HEK293 (cell line): ENCODE measurements around the gene EREG.

Experiments used
- CTCF ChIA-PET: fragments of 350-600 bp; formaldehyde crosslinking; extraction: SDS; loops from one replicate; lab custom pipeline; 2021; ENCODE audit warnings: antibody characterized with exemption; lab: Yijun Ruan, JAX
- POLR2A ChIA-PET: fragments of 300-600 bp; formaldehyde crosslinking; extraction: SDS; loops from one replicate; lab custom pipeline; 2020; ENCODE audit warnings: antibody characterized with exemption, inconsistent platforms; lab: Yijun Ruan, JAX
- H3K27ac ChIP-seq: fragments of 200-500 bp; sonication (Bioruptor generic); 2 replicates; pipeline ENCODE4 v1.5.1; 2014; ENCODE audit warnings: low read depth, low read length, control low read depth, inconsistent platforms; ENCODE audit errors: extremely low read depth
- H3K36me3 ChIP-seq, 2 experiments: fragments of 200-500 bp in 1 of 2; sonication (Bioruptor generic) in 1 of 2; 1 replicate in 1 of 2; 2 replicates in 1 of 2; pipeline ENCODE4 v1.5.1; 2014 to 2017; ENCODE audit warnings: inconsistent platforms in 2 of 2, low read length in 2 of 2; ENCODE audit not compliant: control insufficient read depth in 2 of 2, insufficient read depth in 1 of 2
- H3K4me1 ChIP-seq: fragments of 200-500 bp; sonication (Bioruptor generic); 2 replicates; pipeline ENCODE4 v1.5.1; 2014; ENCODE audit warnings: mild to moderate bottlenecking, low read length, inconsistent platforms; ENCODE audit not compliant: control insufficient read depth, insufficient read depth
- H3K4me3 ChIP-seq: 2 replicates; pipeline ENCODE4 v1.5.1; 2011; ENCODE audit warnings: low read depth, mild to moderate bottlenecking, control low read depth, low read length, moderate library complexity
- H3K9me3 ChIP-seq: fragments of 200-500 bp; sonication (Bioruptor generic); 2 replicates; pipeline ENCODE4 v1.5.1; 2014; ENCODE audit warnings: low read depth, low read length, inconsistent platforms; ENCODE audit not compliant: control insufficient read depth, insufficient read depth
- HOXD13 ChIP-seq: sonication (generic); formaldehyde crosslinking; IDR thresholded peaks from 2 replicates; pipeline ENCODE4 v1.8.0; 2022; ENCODE audit warnings: missing genetic modification reagents, borderline replicate concordance
- MEIS1 ChIP-seq: sonication (generic); formaldehyde crosslinking; IDR thresholded peaks from 2 replicates; pipeline ENCODE4 v1.8.1; 2022; ENCODE audit warnings: missing genetic modification reagents, mild to moderate bottlenecking, borderline replicate concordance
- OVOL3 ChIP-seq: fragments of 450-650 bp; formaldehyde crosslinking; IDR thresholded peaks from 2 replicates; pipeline ENCODE4 v1.5.1; 2016; ENCODE audit warnings: missing biosample characterization, missing genetic modification characterization
- PRDM1 ChIP-seq: fragments of 450-650 bp; formaldehyde crosslinking; IDR thresholded peaks from 2 replicates; pipeline ENCODE4; 2016; ENCODE audit warnings: missing biosample characterization, missing genetic modification characterization
- REPIN1 ChIP-seq: fragments of 450-650 bp; formaldehyde crosslinking; IDR thresholded peaks from 2 replicates; pipeline ENCODE4 v1.5.1; 2017; ENCODE audit warnings: missing biosample characterization, missing genetic modification characterization, low read depth
- ZBTB48 ChIP-seq: fragments of 450-650 bp; formaldehyde crosslinking; IDR thresholded peaks from 2 replicates; pipeline ENCODE4 v1.5.1; 2016; ENCODE audit warnings: missing biosample characterization, missing genetic modification characterization
- ZBTB8A ChIP-seq: fragments of 450-650 bp; formaldehyde crosslinking; IDR thresholded peaks from 2 replicates; pipeline ENCODE4 v1.5.1; 2016; ENCODE audit warnings: missing biosample characterization, missing genetic modification characterization
- ZNF140 ChIP-seq: fragments of 450-650 bp; formaldehyde crosslinking; IDR thresholded peaks from 2 replicates; pipeline ENCODE4 v1.5.1; 2016; ENCODE audit warnings: missing biosample characterization, missing genetic modification characterization
- ZNF211 ChIP-seq: fragments of 450-650 bp; formaldehyde crosslinking; IDR thresholded peaks from 2 replicates; pipeline ENCODE4 v1.5.1; 2016; ENCODE audit warnings: low read depth, missing biosample characterization, missing genetic modification characterization
- ZNF221 ChIP-seq: fragments of 450-650 bp; formaldehyde crosslinking; IDR thresholded peaks from 2 replicates; pipeline ENCODE4 v1.5.1; 2017; ENCODE audit warnings: missing biosample characterization, missing genetic modification characterization, borderline replicate concordance
- ZNF223 ChIP-seq: fragments of 450-650 bp; formaldehyde crosslinking; IDR thresholded peaks from 2 replicates; pipeline ENCODE4 v1.5.1; 2016; ENCODE audit warnings: missing biosample characterization, missing genetic modification characterization
- ZNF274 ChIP-seq, 2 experiments: fragments of 200-500 bp in 1 of 2; fragments of 450-650 bp in 1 of 2; sonication (Bioruptor generic) in 1 of 2; formaldehyde crosslinking in 1 of 2; IDR thresholded peaks; 2 replicates each; pipeline versions ENCODE4 v1.5.1 to v1.6.1; 2014 to 2016; ENCODE audit warnings: borderline replicate concordance in 1 of 2, inconsistent platforms in 1 of 2, low read length in 1 of 2, missing biosample characterization in 1 of 2, missing genetic modification characterization in 1 of 2
- ZNF366 ChIP-seq: fragments of 450-650 bp; formaldehyde crosslinking; conservative IDR thresholded peaks from 2 replicates; pipeline ENCODE4 v1.5.1; 2016; ENCODE audit warnings: missing biosample characterization, missing genetic modification characterization
- ZNF416 ChIP-seq: fragments of 450-650 bp; formaldehyde crosslinking; IDR thresholded peaks from 2 replicates; pipeline ENCODE4 v1.5.1; 2016; ENCODE audit warnings: missing biosample characterization, missing genetic modification characterization
- ZNF433 ChIP-seq: fragments of 450-650 bp; formaldehyde crosslinking; IDR thresholded peaks from 2 replicates; pipeline ENCODE4 v1.5.1; 2016; ENCODE audit warnings: missing biosample characterization, missing genetic modification characterization, low read depth
- ZNF510 ChIP-seq: fragments of 450-650 bp; formaldehyde crosslinking; IDR thresholded peaks from 2 replicates; pipeline ENCODE4 v1.5.1; 2018; ENCODE audit warnings: mild to moderate bottlenecking, missing genetic modification characterization, missing biosample characterization; ENCODE audit not compliant: insufficient replicate concordance
- ZNF561 ChIP-seq: fragments of 450-650 bp; IDR thresholded peaks from 2 replicates; pipeline ENCODE4 v1.5.1; 2018; ENCODE audit warnings: missing biosample characterization, missing genetic modification characterization, borderline replicate concordance
- ZNF585B ChIP-seq: fragments of 450-650 bp; formaldehyde crosslinking; IDR thresholded peaks from 2 replicates; pipeline ENCODE4 v1.5.1; 2016; ENCODE audit warnings: missing biosample characterization, missing genetic modification characterization
- ZNF596 ChIP-seq: fragments of 450-650 bp; IDR thresholded peaks from 2 replicates; pipeline ENCODE4 v1.5.0; 2018; ENCODE audit warnings: missing biosample characterization, mild to moderate bottlenecking, missing genetic modification characterization, moderate library complexity
- ZNF785 ChIP-seq: fragments of 450-650 bp; formaldehyde crosslinking; IDR thresholded peaks from 2 replicates; pipeline ENCODE4 v1.5.1; 2016; ENCODE audit warnings: missing biosample characterization, missing genetic modification characterization
- ZNF792 ChIP-seq: fragments of 450-650 bp; formaldehyde crosslinking; IDR thresholded peaks from 2 replicates; pipeline ENCODE4 v1.5.1; 2016; ENCODE audit warnings: missing biosample characterization, missing genetic modification characterization
- TF ChIP-seq, protein P1 (sequence below): fragments of 450-650 bp; formaldehyde crosslinking; IDR thresholded peaks from 2 replicates; pipeline ENCODE4 v1.5.1; 2016; ENCODE audit warnings: missing biosample characterization, missing genetic modification characterization, low read depth
- TF ChIP-seq, protein P2 (sequence below): fragments of 450-650 bp; formaldehyde crosslinking; IDR thresholded peaks from 2 replicates; pipeline ENCODE4 v1.5.1; 2016; ENCODE audit warnings: missing biosample characterization, missing genetic modification characterization
- TF ChIP-seq, protein P3 (sequence below): fragments of 450-650 bp; formaldehyde crosslinking; IDR thresholded peaks from 2 replicates; pipeline ENCODE4 v1.5.1; 2016; ENCODE audit warnings: missing biosample characterization, missing genetic modification characterization
- TF ChIP-seq, protein P4 (sequence below): fragments of 450-650 bp; formaldehyde crosslinking; IDR thresholded peaks from 2 replicates; pipeline ENCODE4 v1.5.1; 2017; ENCODE audit warnings: missing biosample characterization, missing genetic modification characterization
- TF ChIP-seq, protein P5 (sequence below): fragments of 450-650 bp; formaldehyde crosslinking; IDR thresholded peaks from 2 replicates; pipeline ENCODE4 v1.5.1; 2016; ENCODE audit warnings: missing biosample characterization, missing genetic modification characterization

EREG gene

DNA sequence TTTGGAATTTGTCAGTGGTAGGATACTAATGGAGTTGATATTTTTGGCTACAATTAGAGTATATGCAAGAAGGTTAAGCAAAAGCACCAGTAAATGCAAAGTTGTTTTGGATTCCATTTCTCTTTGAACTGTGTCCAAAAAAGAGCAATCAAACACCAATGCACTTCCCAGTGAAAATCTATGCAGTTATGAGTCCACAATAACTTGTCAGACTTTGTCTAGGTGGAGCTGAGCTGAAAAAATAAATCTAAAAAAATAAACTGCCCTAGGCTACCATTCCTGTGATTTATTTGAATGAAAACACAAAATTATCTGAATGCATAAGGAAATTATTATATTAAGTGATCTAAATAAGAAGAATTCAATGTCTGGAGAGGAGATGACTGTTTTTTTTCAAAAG lies 42.9 kb downstream of the EREG start (continued):
- TF ChIP-seq, protein P1, sequence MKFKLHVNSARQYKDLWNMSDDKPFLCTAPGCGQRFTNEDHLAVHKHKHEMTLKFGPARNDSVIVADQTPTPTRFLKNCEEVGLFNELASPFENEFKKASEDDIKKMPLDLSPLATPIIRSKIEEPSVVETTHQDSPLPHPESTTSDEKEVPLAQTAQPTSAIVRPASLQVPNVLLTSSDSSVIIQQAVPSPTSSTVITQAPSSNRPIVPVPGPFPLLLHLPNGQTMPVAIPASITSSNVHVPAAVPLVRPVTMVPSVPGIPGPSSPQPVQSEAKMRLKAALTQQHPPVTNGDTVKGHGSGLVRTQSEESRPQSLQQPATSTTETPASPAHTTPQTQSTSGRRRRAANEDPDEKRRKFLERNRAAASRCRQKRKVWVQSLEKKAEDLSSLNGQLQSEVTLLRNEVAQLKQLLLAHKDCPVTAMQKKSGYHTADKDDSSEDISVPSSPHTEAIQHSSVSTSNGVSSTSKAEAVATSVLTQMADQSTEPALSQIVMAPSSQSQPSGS (tag by site-specific recombination) = no peak

DNA sequence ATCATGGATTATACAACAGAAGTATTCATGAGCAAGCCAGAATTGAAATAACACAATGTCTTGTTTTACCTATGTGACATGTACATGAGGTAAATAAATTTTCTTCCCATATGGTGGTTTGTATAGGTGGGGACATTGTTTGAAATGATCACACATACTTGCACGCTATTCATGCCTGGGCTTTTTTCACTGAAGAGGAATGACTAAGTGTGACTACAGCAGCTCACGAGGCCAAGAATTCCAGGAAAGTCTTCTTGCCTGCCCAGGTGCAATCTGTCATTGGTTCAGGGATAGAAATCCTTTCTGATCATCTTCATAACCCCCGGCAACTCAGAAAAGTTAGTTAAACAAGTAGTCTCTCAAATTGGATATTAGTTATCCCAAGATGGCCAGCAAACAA lies 43.7 kb downstream of the EREG start:
- Histone ChIP-seq H3K9me3 (no peaks in the 10 kb centered on the region), H3K4me3 (no peak overlapping the region), H3K27ac (no peak overlapping the region), H3K4me1 (no peaks in the 10 kb centered on the region), H3K36me3 (no peaks in the 10 kb centered on the region)
- ChIA-PET CTCF (no interaction called here), POLR2A (no interaction called here)
- TF ChIP-seq MEIS1 (CRISPR knock-in tag) = no peak
- no peak for TF ChIP-seq ZNF221 (tag by site-specific recombination)
- no peak for TF ChIP-seq ZNF510 (tag by site-specific recombination)
- TF ChIP-seq ZNF211 = no peak
- no peak for TF ChIP-seq ZNF596 (tag by site-specific recombination)
- TF ChIP-seq REPIN1 = no peak
- TF ChIP-seq, protein P2, sequence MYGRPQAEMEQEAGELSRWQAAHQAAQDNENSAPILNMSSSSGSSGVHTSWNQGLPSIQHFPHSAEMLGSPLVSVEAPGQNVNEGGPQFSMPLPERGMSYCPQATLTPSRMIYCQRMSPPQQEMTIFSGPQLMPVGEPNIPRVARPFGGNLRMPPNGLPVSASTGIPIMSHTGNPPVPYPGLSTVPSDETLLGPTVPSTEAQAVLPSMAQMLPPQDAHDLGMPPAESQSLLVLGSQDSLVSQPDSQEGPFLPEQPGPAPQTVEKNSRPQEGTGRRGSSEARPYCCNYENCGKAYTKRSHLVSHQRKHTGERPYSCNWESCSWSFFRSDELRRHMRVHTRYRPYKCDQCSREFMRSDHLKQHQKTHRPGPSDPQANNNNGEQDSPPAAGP (tag by site-specific recombination) = no peak
- TF ChIP-seq ZNF561 = no peak
- TF ChIP-seq, protein P3, sequence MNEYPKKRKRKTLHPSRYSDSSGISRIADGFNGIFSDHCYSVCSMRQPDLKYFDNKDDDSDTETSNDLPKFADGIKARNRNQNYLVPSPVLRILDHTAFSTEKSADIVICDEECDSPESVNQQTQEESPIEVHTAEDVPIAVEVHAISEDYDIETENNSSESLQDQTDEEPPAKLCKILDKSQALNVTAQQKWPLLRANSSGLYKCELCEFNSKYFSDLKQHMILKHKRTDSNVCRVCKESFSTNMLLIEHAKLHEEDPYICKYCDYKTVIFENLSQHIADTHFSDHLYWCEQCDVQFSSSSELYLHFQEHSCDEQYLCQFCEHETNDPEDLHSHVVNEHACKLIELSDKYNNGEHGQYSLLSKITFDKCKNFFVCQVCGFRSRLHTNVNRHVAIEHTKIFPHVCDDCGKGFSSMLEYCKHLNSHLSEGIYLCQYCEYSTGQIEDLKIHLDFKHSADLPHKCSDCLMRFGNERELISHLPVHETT (tag by site-specific recombination) = no peak
- no peak for TF ChIP-seq ZBTB48 (tag by site-specific recombination)
- no peak for TF ChIP-seq ZNF433 (tag by site-specific recombination)
- TF ChIP-seq ZNF366 = no peak
- TF ChIP-seq ZNF140 (tag by site-specific recombination) = no peak
- no peak for TF ChIP-seq ZNF792 (tag by site-specific recombination)
- TF ChIP-seq ZNF274 (IDR thresholded peaks at IDR 0.05; ENCODE audit: low read length) = no peak
- no peak for TF ChIP-seq ZNF274 (tag by site-specific recombination; IDR thresholded peaks at IDR 0.05; ENCODE audit: borderline replicate concordance)
- TF ChIP-seq PRDM1 = no peak
- TF ChIP-seq ZNF585B (tag by site-specific recombination) = no peak
- TF ChIP-seq ZNF416 (tag by site-specific recombination) = no peak
- no peak for TF ChIP-seq ZNF223

DNA sequence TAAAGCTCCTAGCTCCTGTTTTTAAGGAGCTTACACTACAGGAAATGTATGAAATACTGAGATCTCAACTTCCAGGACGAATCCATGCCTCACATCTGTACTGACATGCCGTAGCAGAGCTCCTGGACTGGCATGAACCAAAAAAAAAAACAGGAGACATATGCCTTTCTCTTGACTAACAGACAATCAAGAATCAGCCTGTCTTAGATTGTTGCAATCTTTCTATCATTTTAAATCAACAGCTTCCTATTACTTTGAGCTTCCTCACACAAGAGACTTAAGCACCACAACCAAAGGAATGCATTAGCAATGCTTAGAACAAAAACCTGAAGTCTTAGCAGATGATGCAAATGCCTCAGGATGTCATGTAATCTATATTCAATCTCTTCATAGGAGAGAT lies 45.3 kb downstream of the EREG start:
- Histone ChIP-seq H3K27ac (no peak overlapping the region), H3K36me3 (no peaks in the 10 kb centered on the region), H3K4me1 (no peaks in the 10 kb centered on the region), H3K4me3 (no peak overlapping the region), H3K9me3 (no peaks in the 10 kb centered on the region)
- POLR2A ChIA-PET = no interaction called here
- CTCF ChIA-PET = interaction anchor here (0.7 to 1.1 kb wide), 2 partner anchors 23 to 212 kb away, joined by 3 read pairs; no protein-coding TSS in a partner anchor
- TF ChIP-seq, protein P4, sequence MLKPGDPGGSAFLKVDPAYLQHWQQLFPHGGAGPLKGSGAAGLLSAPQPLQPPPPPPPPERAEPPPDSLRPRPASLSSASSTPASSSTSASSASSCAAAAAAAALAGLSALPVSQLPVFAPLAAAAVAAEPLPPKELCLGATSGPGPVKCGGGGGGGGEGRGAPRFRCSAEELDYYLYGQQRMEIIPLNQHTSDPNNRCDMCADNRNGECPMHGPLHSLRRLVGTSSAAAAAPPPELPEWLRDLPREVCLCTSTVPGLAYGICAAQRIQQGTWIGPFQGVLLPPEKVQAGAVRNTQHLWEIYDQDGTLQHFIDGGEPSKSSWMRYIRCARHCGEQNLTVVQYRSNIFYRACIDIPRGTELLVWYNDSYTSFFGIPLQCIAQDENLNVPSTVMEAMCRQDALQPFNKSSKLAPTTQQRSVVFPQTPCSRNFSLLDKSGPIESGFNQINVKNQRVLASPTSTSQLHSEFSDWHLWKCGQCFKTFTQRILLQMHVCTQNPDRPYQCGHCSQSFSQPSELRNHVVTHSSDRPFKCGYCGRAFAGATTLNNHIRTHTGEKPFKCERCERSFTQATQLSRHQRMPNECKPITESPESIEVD (tag by site-specific recombination) = no peak
- TF ChIP-seq, protein P5, sequence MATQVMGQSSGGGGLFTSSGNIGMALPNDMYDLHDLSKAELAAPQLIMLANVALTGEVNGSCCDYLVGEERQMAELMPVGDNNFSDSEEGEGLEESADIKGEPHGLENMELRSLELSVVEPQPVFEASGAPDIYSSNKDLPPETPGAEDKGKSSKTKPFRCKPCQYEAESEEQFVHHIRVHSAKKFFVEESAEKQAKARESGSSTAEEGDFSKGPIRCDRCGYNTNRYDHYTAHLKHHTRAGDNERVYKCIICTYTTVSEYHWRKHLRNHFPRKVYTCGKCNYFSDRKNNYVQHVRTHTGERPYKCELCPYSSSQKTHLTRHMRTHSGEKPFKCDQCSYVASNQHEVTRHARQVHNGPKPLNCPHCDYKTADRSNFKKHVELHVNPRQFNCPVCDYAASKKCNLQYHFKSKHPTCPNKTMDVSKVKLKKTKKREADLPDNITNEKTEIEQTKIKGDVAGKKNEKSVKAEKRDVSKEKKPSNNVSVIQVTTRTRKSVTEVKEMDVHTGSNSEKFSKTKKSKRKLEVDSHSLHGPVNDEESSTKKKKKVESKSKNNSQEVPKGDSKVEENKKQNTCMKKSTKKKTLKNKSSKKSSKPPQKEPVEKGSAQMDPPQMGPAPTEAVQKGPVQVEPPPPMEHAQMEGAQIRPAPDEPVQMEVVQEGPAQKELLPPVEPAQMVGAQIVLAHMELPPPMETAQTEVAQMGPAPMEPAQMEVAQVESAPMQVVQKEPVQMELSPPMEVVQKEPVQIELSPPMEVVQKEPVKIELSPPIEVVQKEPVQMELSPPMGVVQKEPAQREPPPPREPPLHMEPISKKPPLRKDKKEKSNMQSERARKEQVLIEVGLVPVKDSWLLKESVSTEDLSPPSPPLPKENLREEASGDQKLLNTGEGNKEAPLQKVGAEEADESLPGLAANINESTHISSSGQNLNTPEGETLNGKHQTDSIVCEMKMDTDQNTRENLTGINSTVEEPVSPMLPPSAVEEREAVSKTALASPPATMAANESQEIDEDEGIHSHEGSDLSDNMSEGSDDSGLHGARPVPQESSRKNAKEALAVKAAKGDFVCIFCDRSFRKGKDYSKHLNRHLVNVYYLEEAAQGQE (tag by site-specific recombination) = no peak
- TF ChIP-seq OVOL3 (tag by site-specific recombination) (no peak), ZBTB8A (no peak), HOXD13 (no peak), ZNF785 (tag by site-specific recombination) (no peak)
